GM21723 (cell line): ENCODE results near the gene ORC4.
A peak's percentile ranks its signal among the peaks of the same experiment; 100 is the strongest.

Source experiments
- ATAC-seq: cut with Tn5 transposase; IDR thresholded peaks from one replicate; pipeline ENCODE4 v1.9.1; 2021; ENCODE audit warnings: mild to moderate bottlenecking, moderate library complexity; ENCODE audit not compliant: unreplicated experiment

The ORC4 gene

GRCh38 chr2:148020111-148021058, at the start of gene ORC4:
ORC4 (minus strand) TSS chr2:148020737; CDS start chr2:147975958, 44,779 bp downstream.
- ATAC-seq = peak; percentile 80

DNA sequence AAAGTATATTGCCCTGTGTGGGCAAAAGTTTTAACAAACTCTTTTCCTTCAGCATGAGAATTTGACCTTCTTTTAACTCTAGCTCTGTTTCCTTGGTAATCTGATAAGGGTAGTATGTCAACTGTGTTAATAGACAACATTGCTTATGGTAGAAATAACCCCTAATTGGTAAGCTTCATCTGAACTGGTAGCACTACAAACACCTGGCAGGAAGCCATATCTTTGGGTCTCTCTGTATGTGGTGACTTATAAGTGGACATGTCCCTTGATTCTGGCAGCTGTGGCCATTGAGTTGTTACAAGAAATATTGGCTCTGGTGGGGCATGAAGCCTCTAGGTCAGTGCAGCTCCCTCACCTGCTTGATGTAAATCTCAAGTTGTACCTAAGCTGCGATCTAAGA, 47.3 kb upstream of the ORC4 start:
- ATAC-seq = no peak

- ATAC-seq = no peak
These were observed 45.4 kb upstream of the ORC4 start for GRCh38 chr2:148065936-148066335.

GRCh38 chr2:148063633-148064032, 43.1 kb upstream of the ORC4 start:
- no peak for ATAC-seq

GRCh38 chr2:148058641-148059040, 38.1 kb upstream of the ORC4 start:
- no peak for ATAC-seq

DNA sequence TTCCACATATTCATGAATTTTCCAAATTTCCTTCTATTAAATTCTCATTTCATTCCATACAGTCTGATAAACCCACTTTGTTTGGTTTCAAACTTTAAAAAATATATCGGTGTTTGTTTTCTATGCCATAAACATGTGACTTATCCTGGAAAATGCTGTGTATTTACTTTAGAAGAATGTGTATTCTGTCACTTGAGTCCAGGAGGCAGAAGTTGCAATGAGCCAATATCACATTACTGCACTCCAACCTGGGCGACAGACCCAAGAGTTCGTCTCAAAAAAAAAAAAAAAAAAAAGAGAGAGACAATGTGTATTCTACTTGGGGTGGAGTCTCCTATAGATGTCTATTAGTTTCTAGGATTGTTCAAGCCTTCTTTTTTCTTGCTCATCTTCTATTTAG, 32.1 kb upstream of the ORC4 start:
- no peak for ATAC-seq

DNA sequence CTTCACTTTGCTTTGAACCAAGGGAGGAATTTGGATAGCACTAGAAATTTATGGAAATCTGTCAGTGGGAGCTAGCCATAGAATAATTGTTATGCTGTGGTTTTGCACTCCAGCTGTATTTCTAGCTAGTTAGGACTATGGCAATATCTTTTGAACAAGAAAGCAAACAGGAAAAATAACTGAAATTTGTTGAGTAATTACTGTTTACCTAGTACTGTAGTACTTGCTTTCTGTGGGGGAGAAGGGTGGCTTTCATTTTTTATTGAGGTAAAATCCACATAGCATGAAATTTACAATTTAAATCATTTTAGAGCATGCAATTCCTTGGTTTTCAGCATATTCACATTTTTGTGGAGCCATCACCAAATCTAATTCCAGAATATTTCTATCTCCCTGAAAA, 28.7 kb upstream of the ORC4 start:
- peak; percentile 5 for ATAC-seq

- ATAC-seq = peak; percentile 63
These were observed 28.1 kb upstream of the ORC4 start for GRCh38 chr2:148048475-148049221.

GRCh38 chr2:148046802-148047201, 26.3 kb upstream of the ORC4 start:
- ATAC-seq = no peak

GRCh38 chr2:148044322-148044721, 23.8 kb upstream of the ORC4 start:
- ATAC-seq = no peak

DNA sequence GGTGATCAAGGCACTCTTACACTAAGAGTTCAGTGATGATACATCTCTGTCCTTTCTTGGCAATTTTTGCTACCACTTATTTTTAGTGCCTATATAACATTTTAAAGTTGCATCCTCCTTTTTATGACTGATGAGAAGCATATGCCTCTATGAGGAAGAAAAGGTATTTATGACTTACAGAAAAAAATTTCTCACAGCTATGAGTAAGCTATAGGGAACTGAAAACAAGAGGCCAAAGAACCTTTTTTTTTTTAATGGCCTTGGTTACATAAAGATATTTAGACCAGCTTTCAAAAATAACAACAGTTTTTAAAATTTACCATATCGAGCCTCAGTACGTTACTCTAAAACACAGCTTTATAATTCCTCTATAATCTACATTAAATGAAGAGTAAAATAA, 21.7 kb upstream of the ORC4 start:
- peak; percentile 85 for ATAC-seq

- no peak for ATAC-seq
These were observed 19.2 kb upstream of the ORC4 start for GRCh38 chr2:148039783-148040182.

DNA sequence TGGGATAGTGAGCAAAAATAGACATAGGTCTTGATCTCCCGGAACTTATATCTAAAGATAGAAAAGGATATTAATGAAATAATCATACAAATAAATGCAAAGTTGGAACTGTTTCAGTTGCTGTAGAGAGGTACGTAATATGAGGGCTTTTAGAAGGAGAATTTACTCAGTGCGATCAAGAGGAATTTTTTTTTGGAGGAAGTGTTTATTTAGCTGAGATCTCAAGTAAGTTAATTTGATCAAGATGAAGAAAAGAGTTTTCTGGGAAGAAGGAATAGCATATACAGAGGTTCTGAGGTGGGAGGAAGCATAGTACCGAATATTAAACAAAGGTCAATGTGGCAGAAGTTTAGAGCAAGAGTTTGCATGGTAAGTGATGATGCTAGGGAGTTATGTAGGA, 11.7 kb upstream of the ORC4 start:
- no peak for ATAC-seq

GRCh38 chr2:148031152-148031551, 10.6 kb upstream of the ORC4 start:
- no peak for ATAC-seq

GRCh38 chr2:148028781-148029180, 8.2 kb upstream of the ORC4 start:
- no peak for ATAC-seq

- ATAC-seq = no peak
These were observed 7.3 kb upstream of the ORC4 start for GRCh38 chr2:148027822-148028221.

DNA sequence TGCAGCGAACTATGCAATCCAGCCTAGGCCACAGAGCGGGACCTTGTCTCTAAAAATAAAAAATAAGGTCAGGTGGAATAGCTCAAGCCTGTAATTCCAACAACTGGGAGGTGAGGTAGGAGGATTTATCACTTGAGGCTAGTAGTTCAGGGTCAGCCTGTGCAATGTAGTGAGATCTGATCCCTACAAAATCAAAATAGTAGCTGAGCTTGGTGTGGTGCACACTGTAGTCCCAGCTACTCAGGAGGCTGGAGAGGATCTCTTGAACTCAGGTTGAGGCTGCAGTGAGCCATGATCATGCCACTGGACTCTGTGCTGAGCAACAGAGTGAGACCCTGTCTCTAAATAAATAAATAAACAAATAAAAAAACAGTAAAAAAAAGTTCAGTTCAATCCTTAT, 6.0 kb upstream of the ORC4 start:
- no peak for ATAC-seq

GRCh38 chr2:148023861-148024260, 3.3 kb upstream of the ORC4 start:
- peak; percentile 34 for ATAC-seq

GRCh38 chr2:148022882-148023281, 2.3 kb upstream of the ORC4 start:
- no peak for ATAC-seq

DNA sequence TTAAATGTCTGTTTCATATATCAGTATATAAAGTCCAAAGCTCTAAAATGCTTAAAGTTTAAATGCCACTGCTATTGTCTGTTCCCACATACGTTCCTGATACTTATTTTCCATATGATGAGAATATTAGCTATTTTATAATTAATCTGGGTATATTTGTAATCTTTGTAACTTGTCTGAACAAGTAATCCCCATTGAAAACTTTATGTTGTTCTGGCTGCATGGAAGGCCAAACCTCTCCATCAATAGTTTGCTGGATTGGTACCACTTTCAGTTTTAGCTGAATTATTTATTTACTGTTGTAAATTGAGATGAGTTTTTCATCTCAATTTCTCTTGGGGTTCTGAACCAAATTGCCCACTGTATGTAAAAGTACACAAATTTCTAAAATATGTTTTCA, 1.8 kb upstream of the ORC4 start:
- ATAC-seq = no peak

DNA sequence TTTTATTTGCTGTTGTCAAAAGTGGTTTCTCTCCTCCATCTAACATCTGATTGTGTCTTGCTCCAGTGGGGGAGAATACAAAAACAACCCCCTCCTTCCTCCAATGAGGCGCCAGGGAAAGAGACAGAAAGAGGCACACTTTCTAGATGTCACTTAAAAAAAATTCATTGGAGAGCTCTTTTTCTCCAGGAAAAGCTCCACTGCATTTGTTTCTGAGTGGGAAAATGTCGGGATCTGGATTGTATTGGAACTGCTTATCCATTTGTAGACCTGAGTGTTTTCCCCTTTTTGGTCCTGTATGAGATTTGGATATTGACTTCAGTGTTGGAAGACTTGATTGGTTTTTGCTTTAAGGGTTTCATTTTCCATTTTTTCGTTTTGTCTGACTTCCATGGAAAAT, 1.3 kb upstream of the ORC4 start:
- no peak for ATAC-seq
